ENCODE data around the gene KRT2.

- no peak for TF ChIP-seq CTCF (conservative IDR thresholded peaks at IDR 0.05; ENCODE audit: low read depth, low read length)
- TF ChIP-seq POLR2A (IDR thresholded peaks at IDR 0.05; ENCODE audit: low read depth, low read length): no peak
- TF ChIP-seq RAD21 (IDR thresholded peaks at IDR 0.05; ENCODE audit: low read length): no peak
- TF ChIP-seq, protein P1, sequence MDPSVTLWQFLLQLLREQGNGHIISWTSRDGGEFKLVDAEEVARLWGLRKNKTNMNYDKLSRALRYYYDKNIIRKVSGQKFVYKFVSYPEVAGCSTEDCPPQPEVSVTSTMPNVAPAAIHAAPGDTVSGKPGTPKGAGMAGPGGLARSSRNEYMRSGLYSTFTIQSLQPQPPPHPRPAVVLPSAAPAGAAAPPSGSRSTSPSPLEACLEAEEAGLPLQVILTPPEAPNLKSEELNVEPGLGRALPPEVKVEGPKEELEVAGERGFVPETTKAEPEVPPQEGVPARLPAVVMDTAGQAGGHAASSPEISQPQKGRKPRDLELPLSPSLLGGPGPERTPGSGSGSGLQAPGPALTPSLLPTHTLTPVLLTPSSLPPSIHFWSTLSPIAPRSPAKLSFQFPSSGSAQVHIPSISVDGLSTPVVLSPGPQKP (IDR thresholded peaks at IDR 0.05; ENCODE audit: borderline replicate concordance, low read depth, low read length): no peak
- no peak for TF ChIP-seq SMC3 (IDR thresholded peaks at IDR 0.05; ENCODE audit: low read depth, low read length)
- TF ChIP-seq FOS (IDR thresholded peaks at IDR 0.05; ENCODE audit: low read depth, low read length): no peak
Measured at GRCh38 chr12:52663420-52663819, 11.4 kb upstream of the KRT2 start.

Measured in IMR-90 (cell line).